ENCODE measurements around the gene GPR63. TPM values are rescaled to one million over a fixed set of nuclear protein-coding genes. Genes with fewer than 3 reads are reported as not detected.

The GPR63 gene
- total RNA-seq, 1 experiment from 2014 or later, result 0.24 TPM

DNA sequence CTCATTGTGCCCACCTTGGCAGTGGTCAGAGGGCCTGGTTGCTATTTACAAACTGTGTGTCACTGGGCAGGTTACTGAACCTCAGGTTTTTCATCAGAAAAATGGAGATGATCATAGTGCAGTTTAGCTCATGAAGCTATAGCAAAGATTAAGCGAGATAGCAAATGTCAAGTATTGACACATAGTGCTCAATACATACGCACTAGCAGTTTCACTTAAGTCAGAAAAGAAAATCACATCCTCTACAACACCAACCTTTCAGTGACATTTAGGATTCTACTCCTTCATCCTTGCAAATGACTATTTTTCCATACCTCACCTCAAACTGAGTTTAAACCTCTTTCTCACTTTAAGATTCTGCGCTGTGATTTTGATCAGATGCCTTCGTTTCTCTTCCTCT is 16.2 kb downstream of the GPR63 start:
- DNase-seq (ENCODE audit: low read depth), result no peak

GRCh38 chr6:96816301-96816817 is 20.9 kb downstream of the GPR63 start:
- DNase-seq (ENCODE audit: low read depth), result no peak

- no peak for DNase-seq (ENCODE audit: low read depth)
These were observed 22.7 kb downstream of the GPR63 start for GRCh38 chr6:96814625-96815024.

DNA sequence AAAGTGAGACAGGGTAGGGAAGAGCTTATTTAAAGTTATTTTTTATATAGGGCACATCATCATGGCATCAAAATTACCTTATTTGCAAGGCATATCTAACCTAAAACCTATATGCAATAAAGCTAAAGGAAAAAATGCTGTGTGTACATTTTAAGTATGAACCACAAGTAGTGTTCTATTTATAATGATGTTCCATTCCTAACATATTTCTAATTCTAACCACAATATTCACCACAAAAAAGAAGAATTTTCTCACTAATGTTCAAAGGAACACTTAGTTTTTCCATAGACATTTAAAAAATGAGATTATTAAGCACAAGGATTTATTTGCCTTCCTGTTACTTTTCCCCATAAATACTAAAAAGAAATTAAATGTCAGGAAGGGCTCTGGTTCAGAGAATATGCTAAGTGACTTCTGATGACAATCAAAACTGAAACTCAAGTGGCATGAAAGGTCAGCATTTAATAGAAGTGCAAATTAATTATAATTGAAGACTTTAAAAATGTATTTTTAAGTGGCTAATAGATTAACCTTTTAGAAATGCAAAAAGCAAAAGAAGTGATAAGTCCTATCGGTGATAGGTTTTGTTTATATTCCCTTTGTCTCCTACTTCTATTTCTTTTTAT is 25.1 kb downstream of the GPR63 start:
- no peak for DNase-seq (ENCODE audit: low read depth)

DNA sequence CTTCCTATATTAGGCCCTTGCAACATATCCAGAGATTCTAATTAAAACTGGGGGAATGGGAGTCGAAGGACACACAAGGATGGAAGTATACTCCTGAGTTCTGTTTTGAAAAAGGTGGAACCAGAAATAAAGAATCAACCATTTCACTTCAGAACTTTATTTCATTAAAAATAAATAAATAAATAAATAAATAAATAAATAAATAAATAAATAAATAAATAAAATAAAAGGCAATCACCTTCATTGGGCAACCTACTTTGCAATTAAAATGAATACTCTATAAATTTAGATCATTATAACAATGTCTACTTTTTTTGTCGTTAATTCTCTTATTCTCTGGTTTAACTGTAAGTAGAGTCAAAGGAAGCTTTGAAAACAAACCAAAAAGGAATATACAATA is 25.6 kb downstream of the GPR63 start:
- DNase-seq (ENCODE audit: low read depth), result no peak

GRCh38 chr6:96811136-96811535 is 26.1 kb downstream of the GPR63 start:
- no peak for DNase-seq (ENCODE audit: low read depth)

DNA sequence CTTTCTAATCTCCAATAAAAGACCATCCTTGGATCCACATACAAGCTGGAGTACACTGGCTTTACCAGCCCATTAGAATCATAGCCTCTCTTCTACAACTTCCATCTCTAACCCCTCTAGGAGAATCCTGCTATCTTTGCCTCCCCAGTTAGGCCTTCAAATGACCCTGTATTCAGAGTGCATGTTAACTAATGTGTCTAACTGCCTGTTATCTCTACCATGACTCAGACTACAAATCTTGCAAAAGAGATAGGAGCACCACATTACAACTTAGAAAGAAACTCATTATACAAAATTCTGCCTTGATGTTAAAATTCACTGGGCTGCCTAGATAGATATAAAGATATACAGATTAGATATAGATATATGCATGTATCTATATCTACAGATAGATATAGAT is 28.2 kb downstream of the GPR63 start:
- DNase-seq (ENCODE audit: low read depth), result no peak

- no peak for DNase-seq (ENCODE audit: low read depth)
These were observed 34.2 kb downstream of the GPR63 start for GRCh38 chr6:96803106-96803481.

GRCh38 chr6:96795481-96795880 is 41.8 kb downstream of the GPR63 start:
- DNase-seq (ENCODE audit: low read depth), result no peak

DNA sequence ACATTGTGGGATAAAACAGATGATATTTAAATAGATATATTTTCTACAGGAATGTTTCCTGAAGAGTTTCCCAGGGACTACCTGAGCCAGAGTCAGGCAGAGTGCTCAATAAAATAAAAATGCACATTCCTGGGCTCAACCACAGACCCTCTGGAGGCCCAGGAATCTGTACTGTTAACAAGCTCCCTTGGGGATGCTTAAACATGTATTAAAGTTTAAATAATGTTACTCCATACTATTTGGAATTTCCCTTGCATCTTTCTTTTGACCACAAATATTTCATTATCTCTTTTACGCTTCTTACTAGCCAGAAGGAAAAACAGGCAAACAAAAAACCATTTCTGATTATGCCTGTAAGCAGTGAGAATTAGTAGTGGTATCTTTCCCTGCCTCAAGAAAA is 42.3 kb downstream of the GPR63 start:
- DNase-seq (ENCODE audit: low read depth), result no peak

GRCh38 chr6:96792561-96793190 is 44.6 kb downstream of the GPR63 start:
- no peak for DNase-seq (ENCODE audit: low read depth)

DNA sequence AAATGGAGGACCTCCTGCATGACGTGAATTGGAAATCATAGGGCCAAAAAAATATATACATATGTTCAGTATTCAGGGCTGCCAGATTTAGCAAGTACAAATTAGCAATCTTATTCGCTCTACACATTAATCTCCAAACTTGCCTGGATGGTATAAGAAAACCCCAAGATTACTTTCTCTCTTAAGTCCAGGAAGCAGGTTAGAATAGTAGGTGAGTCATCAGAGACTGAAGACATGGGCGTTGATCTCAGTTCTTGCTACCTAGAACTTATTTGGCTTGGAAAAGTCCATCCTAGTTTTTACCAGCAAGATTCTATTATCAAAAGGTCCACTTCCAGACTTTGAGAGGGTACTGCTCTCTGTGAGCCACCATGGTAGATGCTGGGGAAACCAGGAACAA is 47.4 kb downstream of the GPR63 start:
- no peak for DNase-seq (ENCODE audit: low read depth)

- no peak for DNase-seq (ENCODE audit: low read depth)
These were observed 49.3 kb downstream of the GPR63 start for GRCh38 chr6:96787846-96788580.

GRCh38 chr6:96786336-96786735 is 50.9 kb downstream of the GPR63 start:
- DNase-seq (ENCODE audit: low read depth), result no peak

- DNase-seq (ENCODE audit: low read depth), result no peak
These were observed 52.6 kb downstream of the GPR63 start for GRCh38 chr6:96784650-96785049.

DNA sequence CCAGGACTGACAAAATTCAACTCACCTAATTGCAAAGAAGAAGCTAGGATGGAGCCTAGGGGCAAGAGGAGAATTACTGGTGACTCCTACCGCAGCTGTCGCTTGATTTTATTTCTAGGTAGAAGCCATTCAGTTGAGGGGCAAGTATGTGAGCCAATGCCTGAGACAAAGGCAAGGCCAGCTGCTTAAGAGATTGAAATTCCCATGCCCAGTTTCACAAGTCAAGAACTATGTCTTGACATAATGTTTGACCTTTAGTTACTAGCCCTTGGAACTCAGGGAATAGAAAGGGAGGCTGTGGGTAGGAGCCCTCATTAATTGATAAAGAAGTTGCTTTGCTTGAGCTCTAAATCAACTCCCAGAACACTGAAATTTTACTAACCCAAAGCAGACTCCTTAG is 54.0 kb downstream of the GPR63 start:
- DNase-seq (ENCODE audit: low read depth), result no peak

- DNase-seq (ENCODE audit: low read depth), result no peak
These were observed 55.7 kb downstream of the GPR63 start for GRCh38 chr6:96781557-96781956.

- no peak for DNase-seq (ENCODE audit: low read depth)
These were observed 60.2 kb downstream of the GPR63 start for GRCh38 chr6:96777113-96777512.

DNA sequence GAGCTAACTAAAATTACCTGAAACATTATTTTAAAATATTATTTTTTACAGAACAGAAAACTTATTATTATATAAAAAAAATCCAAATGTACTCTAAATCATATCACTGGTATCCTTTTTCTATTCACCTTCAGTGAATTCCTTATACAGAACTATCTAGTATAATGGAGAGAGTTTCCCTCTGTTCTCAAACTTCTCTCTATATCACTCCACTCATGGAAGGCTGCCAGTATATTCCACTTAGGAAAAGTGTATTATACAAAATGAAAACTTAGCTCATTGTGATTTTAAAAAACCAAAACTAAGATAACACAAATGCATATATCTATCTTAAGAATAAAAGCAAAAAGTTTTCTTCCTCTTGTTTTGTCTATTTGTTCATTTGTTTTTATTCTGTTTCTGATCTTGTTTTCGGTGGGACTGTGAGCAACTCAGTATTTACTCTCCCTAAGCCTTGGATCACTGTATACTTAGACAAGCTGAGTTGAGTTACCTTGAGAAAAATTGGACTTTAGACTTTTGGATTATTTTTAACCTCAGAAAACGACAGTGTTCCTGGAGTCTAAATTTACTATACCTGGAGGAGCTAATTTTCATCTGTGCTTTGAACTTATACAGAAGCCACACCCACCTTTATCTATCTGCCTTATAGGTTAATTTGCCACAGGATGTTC is 61.4 kb downstream of the GPR63 start:
- DNase-seq (ENCODE audit: low read depth), result no peak

GRCh38 chr6:96766769-96767168 is 70.5 kb downstream of the GPR63 start:
- DNase-seq (ENCODE audit: low read depth), result no peak

DNA sequence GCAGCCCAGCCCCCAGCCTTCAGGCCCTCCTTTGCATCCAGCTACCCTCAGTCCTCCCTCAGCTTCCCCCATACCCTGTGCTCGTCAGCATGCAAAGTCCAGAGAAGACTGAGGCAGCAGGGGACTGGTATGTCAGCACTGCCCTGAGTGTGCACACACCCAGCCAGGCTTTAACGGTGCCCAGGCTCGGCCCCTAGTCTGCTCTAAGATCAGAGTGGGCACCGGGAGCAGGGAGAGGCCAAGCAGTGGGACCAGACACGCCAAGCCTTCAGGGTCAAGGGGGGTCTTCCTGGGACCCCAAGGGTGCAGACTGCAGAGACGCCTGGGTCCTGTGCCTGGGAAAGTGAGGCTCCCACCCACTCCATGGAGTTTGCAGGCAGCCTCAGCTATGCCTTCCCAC is 74.7 kb downstream of the GPR63 start:
- DNase-seq (ENCODE audit: low read depth), result no peak

DNA sequence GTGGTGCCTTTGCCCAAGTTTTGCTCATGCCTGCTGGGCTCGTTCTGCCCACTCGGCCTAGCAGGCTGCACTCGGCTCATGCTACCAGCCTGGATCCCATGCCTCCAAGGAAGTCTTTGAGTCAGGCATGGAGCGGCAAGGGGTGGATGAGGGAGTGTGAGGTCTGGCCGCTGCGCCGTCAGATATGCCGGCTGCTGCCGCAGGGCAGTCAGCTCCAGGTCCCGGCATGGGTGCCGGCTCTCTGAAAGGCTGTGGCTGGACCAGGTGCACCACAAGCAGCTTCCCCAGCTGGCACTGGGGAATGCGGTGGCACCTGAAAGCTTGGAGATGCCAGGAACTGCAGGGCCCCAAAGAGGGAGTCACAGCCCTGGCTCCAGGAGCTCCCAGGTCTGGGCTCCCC is 75.5 kb downstream of the GPR63 start:
- no peak for DNase-seq (ENCODE audit: low read depth)

Data from RPMI7951 (cell line).